NCI-H446 treated with DMSO at 0.1 percent for 48 hours (cell line): ENCODE data around the gene EXOC4.

Source experiments
- DNase-seq: peaks from one replicate; lab custom pipeline; 2025; lab: John Stamatoyannopoulos, UW

Gene EXOC4

DNA sequence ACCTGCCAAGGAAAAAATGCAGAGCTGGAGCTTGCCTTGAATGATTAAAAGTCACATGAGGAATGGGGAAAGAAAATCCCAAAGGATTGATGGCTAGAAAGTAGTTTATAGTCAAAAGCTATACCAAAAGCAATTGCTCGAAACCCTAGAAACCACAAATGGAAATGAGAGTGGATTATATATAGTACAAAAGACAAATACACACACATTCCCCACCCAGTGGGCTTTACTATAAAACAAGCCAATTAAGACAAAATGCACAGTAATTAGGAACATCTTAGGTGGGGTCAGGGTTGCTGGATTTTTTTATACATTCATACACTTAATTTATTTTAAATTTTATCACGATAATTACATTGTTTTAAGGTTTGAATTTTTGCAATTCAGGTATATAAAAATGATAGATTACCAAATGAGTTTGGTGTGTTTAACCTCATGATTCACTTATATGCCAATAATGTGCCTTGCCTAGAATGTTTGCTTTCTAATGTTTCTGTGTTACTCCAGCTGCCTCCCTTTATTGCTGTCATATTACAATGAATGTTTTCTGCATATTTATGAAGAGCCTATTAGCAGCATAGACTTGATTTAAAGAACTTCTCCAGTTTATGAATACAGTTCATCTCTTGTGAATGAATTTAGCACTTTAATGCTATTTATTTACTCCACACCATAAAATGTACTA lies 421.3 kb downstream of the EXOC4 start:
- no peak for DNase-seq

GRCh38 chr7:133675510-133676218 lies 422.8 kb downstream of the EXOC4 start:
- DNase-seq = no peak

DNA sequence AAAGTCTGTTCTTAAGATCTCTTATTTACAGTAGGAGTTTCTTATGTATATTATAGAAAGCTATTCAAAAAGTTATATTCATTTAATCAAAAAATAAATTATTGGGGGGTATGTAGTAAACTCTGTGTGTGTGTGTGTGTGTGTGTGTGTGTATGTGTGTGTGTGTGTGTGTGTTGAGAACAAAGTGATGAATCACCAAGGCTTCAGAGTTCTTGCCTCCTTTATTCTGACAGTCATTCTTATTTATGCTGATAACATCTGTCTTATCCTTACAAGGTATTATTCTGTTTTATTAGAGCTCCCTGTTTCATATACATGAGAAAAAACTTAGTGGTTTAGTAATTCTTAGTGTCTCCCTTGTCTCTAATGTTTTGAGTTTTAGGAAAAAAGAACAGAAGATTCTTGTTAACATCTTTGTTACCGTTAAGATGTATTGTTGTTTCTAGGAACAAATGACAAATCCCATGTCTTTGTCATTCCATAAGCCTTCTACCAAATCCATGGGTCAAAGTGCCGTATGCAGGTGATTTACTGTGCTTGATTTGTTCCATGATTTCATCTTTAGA lies 424.0 kb downstream of the EXOC4 start:
- DNase-seq = no peak

DNA sequence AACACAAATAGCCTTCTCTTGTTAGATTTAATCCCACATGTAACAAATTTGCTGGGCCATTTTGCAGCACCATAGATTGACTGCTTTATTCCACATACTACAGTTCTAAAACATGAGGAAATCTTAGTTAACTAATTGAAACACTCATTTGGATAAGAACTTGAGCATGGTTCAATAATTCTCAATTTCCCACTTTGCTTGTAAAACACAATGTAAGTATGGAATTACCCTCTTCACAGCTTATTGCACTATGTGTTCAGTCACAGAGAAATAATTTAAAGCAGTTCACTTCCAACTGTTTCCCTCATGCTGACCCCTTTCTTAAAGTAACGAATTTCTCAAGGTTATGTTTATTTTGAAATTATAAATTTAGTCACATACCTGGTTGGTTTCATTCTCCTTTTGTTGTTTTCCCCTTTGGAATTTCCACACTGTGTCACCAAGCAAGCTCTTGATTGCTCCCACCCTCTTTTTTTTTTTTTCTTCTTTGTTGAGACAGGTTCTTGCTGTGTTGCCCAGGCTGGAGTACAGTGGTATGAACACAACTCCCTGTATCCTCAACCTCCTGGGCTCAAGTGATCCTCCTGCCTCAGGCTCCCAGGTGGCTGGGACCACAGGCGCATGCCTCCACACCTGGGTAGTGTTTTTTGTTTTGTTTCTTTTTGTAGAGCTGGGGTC lies 425.4 kb downstream of the EXOC4 start:
- DNase-seq = peak; percentile 9

DNA sequence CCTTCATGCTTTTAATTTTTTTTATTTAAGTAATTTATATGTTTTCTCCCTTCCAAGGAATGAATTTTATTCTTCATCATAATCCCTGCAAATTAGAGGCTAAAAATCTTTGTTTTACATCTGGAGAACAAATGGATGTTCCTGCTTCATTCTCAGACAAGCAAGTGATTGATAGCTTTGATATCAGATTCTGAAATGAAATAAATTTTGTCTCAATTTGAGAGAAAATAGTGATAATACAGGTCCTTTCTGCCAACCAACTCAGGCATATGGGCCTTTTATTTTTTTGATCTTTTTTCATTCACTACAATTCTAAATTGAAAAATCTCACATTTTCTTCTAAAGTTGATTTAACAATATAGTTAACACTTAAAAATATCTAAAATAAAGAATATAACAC lies 427.1 kb downstream of the EXOC4 start:
- no peak for DNase-seq

DNA sequence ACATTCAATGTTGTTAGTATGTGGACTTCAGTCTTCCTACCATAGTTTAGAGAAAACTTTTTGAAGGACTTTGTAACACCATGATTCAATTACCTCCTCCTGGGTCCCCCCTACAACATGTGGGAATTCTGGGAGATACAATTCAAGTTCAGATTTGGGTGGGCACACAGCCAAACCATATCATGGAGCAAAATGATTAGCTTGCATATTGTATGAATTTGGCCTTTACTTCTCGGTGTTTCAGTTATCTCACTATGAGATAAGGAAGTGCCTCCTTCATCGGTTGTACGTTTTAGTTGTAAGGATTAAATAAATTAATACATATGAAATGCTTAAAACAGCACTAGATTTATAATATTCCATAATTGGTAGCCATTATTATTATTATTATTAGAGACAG lies 428.7 kb downstream of the EXOC4 start:
- DNase-seq = no peak

DNA sequence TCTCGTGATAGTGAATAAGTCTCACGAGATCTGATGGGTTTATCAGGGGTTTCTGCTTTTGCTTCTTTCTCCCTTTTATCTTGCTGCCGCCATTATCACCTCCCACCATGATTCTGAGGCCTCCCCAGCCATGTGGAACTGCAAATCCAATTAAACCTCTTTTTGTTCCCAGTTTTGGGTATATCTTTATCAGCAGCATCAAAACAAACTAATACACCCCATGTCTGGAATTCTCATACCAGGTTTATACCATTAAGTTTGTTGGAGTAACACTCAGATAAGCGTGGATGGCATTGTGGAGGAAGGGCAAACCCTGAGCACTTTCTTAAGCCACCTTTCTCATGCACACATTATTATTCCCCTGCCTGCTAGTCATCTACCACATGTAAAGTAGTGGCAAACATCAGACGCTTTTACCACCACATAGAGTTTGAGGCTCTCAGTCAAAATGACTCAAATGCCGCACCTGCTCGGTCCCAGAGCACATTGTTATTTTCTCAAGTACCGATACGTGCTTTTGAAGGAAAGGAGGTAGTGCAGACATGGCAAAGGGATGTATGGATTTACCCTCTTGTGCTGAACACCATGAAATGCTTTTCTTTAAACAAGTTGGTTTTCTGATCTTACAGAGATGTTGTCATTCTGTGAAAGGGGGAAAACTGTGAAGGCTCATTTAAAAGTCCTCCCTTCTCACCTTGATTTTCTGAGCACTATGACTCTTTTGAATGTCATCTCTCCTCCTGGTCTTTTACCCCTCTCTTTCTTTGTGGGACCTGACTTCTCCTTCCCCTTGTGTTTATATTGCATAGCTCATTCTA lies 429.7 kb downstream of the EXOC4 start:
- no peak for DNase-seq

DNA sequence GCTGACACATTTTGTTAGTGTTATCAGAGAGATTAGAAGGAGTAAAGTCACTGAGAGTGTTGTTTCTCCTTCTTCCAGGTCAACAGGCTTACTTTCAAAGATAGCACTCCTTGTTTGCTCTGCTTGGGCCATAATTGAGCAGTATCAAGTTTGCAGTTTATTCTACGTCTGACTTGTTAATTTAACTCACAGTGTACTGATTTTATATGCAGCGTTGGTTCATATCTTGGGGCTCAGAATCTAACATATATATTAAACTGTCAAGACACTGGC lies 430.2 kb downstream of the EXOC4 start:
- DNase-seq = no peak

DNA sequence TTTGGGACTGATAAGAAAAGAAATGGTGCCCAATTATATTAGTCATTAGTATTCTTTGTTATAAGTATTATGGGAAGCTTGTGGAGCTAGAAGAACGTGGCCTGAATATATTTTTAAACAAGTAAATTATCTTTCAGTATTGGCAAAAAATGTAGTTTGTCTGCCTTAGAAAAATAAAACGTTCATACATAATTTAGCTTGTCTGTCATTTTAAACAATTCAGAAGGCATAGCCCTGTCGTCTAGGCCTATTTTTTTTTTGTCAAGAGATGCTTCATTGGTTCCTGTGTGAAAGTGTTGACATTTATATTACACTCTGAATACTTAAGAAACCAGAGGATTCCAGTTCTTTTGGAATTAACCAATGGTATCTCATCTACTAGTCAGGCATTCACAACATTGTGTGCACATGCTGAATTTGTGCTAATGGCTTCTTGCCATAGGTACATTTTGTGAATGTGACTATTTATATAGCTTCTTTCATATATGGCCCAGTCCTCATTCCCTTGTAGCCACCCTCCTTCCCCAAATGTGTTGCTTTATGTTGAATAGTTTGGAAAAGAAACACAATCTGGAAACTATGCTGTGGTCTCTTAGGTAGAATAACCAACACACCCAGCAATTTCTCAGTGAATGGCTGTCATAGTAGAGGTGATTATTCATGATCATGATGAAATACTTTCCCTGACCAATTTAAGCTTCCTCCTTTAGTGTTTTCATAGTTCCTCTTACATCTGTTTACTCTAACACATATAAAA lies 435.8 kb downstream of the EXOC4 start:
- DNase-seq = no peak

GRCh38 chr7:133690740-133691139 lies 437.9 kb downstream of the EXOC4 start:
- no peak for DNase-seq

- no peak for DNase-seq
Observed at GRCh38 chr7:133691727-133692610, 439.1 kb downstream of the EXOC4 start.

- no peak for DNase-seq
Observed at GRCh38 chr7:133693281-133693680, 440.4 kb downstream of the EXOC4 start.

DNA sequence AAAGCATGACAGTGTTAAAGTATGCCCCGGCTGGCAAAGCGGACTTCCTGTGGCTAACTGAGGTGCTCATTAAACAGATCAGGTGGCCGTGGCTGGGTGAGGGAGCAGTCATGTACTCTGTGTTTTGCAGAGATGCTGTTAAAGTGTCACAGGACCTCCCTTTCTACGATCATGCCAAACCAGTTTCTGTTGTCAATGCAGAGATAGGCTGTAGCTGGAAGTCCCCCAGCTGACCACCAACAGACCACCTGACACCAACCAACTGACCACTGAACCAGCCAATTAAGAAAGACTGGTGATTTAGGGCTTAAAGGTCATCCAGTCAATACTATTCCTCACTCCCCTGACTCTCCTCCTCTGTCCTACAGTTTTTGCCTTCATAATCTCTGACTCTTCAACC lies 443.2 kb downstream of the EXOC4 start:
- no peak for DNase-seq

DNA sequence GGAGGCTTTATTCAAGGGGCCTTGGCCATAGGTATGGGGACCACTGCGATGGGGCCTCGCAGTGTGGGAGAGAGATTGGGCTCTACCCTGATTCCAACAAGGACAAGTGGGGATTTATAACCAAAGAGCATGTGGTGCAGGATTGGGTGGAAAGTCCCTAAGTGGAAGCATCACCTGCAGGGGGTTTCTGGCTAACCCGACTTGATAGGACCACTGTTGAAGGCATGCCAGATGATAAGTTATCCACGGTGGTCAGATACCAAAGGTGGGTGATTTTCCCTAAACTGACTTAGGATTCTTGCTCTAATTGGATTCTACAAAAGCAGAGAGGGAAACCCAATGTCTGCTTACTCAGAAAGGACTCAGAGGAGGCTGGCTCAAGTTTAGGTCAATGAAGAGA lies 444.7 kb downstream of the EXOC4 start:
- no peak for DNase-seq

GRCh38 chr7:133698127-133698526 lies 445.2 kb downstream of the EXOC4 start:
- DNase-seq = no peak

GRCh38 chr7:133699386-133699785 lies 446.5 kb downstream of the EXOC4 start:
- no peak for DNase-seq

- no peak for DNase-seq
Observed at GRCh38 chr7:133702078-133702477, 449.2 kb downstream of the EXOC4 start.

DNA sequence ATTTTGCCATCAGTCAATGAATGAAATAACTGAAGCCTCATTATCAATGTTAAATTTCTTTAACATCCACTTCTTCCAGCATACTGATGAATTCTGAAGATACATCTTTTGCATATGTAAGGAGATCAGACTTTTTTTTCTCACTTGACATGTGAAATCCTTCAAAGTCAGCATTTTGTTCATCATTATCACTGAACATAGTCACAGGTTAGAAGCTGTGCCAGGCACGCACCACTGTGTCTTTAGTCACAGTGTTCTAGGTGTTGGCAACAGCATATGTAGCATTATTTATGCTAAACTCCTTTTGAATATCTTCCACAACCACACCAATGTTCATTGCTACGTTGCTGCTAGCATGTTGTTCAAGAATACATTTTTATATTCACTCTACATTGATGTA lies 450.1 kb downstream of the EXOC4 start:
- DNase-seq = no peak

DNA sequence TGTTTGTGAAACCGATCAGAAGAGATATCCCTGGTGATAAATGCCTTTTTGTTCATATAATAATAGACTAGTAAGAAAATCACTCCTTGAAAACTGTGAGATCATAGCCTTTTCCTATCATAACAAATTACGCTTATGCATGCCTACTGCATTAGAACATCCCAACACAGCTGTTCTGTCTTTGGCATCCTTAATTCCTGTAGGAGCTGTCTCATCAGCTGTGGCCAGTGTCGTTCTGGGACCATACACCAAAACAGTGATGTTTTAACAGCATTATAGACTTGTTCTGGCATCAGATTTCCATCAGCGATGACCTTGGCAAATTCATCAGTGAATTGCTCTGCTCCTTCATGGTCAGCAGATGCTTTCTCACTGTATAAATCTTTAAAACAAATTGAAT lies 450.7 kb downstream of the EXOC4 start:
- DNase-seq = no peak

DNA sequence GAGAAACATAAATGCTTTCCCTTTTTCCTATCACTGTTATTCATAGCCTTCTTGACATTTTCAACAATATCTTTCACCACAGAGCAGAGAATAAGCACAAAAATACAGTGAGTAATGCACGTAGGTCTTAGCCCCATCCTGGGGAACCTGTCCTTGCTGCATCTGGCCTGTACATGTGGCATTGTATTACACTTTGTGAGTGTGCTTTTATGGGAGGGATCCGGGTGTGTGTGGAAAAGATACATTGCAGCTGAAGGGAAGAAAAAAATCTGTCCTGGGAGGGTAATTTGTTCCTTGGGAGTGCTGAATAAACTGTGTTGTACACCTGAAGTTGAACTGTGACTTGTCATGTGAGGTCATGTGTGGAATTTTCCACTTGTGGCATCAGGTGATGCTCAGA lies 451.6 kb downstream of the EXOC4 start:
- DNase-seq = no peak

DNA sequence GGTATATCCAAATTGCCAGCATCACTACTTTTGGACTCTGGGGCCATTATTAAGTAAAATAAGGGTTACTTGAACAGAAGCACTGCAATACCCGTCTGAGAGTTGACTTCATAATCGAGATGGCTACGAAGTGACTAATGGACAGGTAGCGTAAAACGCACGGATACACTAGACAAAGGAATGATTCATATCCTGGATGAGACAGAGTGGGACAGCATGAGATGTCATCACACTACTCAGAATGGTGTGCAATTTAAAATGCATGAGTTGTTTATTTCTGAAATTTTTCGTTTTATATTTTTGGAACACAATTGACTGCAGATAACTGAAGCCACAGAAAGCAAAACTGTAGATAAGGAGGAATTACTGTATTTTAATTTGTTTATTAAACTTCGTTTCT lies 452.7 kb downstream of the EXOC4 start:
- DNase-seq = no peak
